ENCODE measurements around the gene LIMK1. TPM values are rescaled to one million over a fixed set of nuclear protein-coding genes. Genes with fewer than 3 reads are reported as not detected.

Gene LIMK1
- total and polyA plus RNA-seq, 2 experiments from 2014 or later: 13.0 to 96.5 TPM

GRCh38 chr7:74093671-74094223 lies 10.1 kb downstream of the LIMK1 start:
- Histone ChIP-seq H3K9me2 (ENCODE audit: insufficient read depth) (no peaks in the 10 kb centered on the region), H2AFZ (no peak overlapping the region), H3K27ac (ENCODE audit: low read depth) (peak overlapping the region; percentile 82), H3K4me1 (ENCODE audit: insufficient read depth) (peaks cover 34% of the 10 kb centered on the region), H3K4me2 (peak overlapping the region; percentile 82; the same call in 1 of the 2 replicates), H3K4me3 (peak overlapping the region; percentile 50), H3K79me2 (replicated peaks; ENCODE audit: insufficient read depth) (peaks cover 13% of the 10 kb centered on the region; the same call in 1 of the 2 replicates), H3K36me3 (ENCODE audit: insufficient read depth) (peaks cover 18% of the 10 kb centered on the region), H3K27me3 (ENCODE audit: insufficient read depth) (no peaks in the 10 kb centered on the region), H3F3A (replicated peaks; ENCODE audit: low read depth) (peaks cover 9% of the 10 kb centered on the region; the same call in 1 of the 2 replicates), H4K20me1 (replicated peaks; ENCODE audit: insufficient read depth) (no peaks in the 10 kb centered on the region; the same call in 1 of the 2 replicates)
- DNase-seq (ENCODE audit: low spot score) (peak; percentile 30), ATAC-seq (peak; percentile 17)
- peak overlapping the region; percentile 68 for H3K4me3 Mint-ChIP-seq
- H3K27ac Mint-ChIP-seq: peak overlapping the region; percentile 97
- TF ChIP-seq STAT1 (IDR thresholded peaks at IDR 0.05; ENCODE audit: unreplicated experiment): no peak
- TF ChIP-seq JUNB (IDR thresholded peaks at IDR 0.05; ENCODE audit: unreplicated experiment): no peak
- TF ChIP-seq ZNF114 (CRISPR knock-in tag; IDR thresholded peaks at IDR 0.05): no peak
- TF ChIP-seq NANOG (IDR thresholded peaks at IDR 0.05; ENCODE audit: borderline replicate concordance): no peak
- no peak for TF ChIP-seq REST (IDR thresholded peaks at IDR 0.05; ENCODE audit: unreplicated experiment)
- TF ChIP-seq ETS1 (IDR thresholded peaks at IDR 0.05): no peak
- no peak for TF ChIP-seq EZH2phosphoT487 (IDR thresholded peaks at IDR 0.05; ENCODE audit: unreplicated experiment)
- no peak for TF ChIP-seq CTCF (conservative IDR thresholded peaks at IDR 0.05; ENCODE audit: low read depth in 2 of 2)
- no peak for TF ChIP-seq ZNF331 (CRISPR knock-in tag; IDR thresholded peaks at IDR 0.05; ENCODE audit: low read depth)
- TF ChIP-seq POLR2AphosphoS5 (IDR thresholded peaks at IDR 0.05; ENCODE audit: low read depth): no peak
- TF ChIP-seq ZNF462 (CRISPR knock-in tag; IDR thresholded peaks at IDR 0.05): no peak
- TF ChIP-seq EZH2 (IDR thresholded peaks at IDR 0.05; ENCODE audit: low read depth, unreplicated experiment): no peak
- TF ChIP-seq CREB1 (CRISPR knock-in tag; IDR thresholded peaks at IDR 0.05; ENCODE audit: low read depth): no peak
- H3K9me3 Mint-ChIP-seq: peaks cover 8% of the 10 kb centered on the region; the same call in 2 of the 3 replicates
- peaks cover 9% of the 10 kb centered on the region for H3K27me3 Mint-ChIP-seq (ENCODE audit: insufficient read depth, low read depth, poor library complexity)
- peaks cover 28% of the 10 kb centered on the region for H3K4me1 Mint-ChIP-seq
- H3K36me3 Mint-ChIP-seq (ENCODE audit: low read depth): peaks cover 40% of the 10 kb centered on the region
